BLaER1 treated with 17β-estradiol and CSF1 and Interleukin-3, amounts not matched to agents 10 nM and 100 nM (cell line): ENCODE measurements around the gene NFKBIE.

Experiments used
- H3K27ac ChIP-seq, 11 experiments: shearing (Covaris generic); formaldehyde crosslinking; 2 replicates each; pipeline ENCODE4 v1.8.1; 2022
- H3K27me3 ChIP-seq, 11 experiments: shearing (Covaris generic); formaldehyde crosslinking; 2 replicates each; pipeline ENCODE4 v1.8.1; 2022
- H3K36me3 ChIP-seq, 11 experiments: shearing (Covaris generic); formaldehyde crosslinking; 2 replicates each; pipeline ENCODE4 v1.8.1; 2022
- H3K4me1 ChIP-seq, 10 experiments: shearing (Covaris generic); formaldehyde crosslinking; 2 replicates each; pipeline ENCODE4 v1.8.1; 2022
- H3K4me2 ChIP-seq, 11 experiments: shearing (Covaris generic); formaldehyde crosslinking; 2 replicates each; pipeline ENCODE4 v1.8.1; 2022
- H3K4me3 ChIP-seq, 10 experiments: shearing (Covaris generic); formaldehyde crosslinking; 2 replicates each; pipeline ENCODE4 v1.8.1; 2022
- H3K9ac ChIP-seq, 11 experiments: shearing (Covaris generic); formaldehyde crosslinking; 2 replicates each; pipeline ENCODE4 v1.8.1; 2022
- H3K9me3 ChIP-seq, 11 experiments: shearing (Covaris generic); formaldehyde crosslinking; replicated peaks in 1 of 11; 2 replicates each; pipeline ENCODE4 v1.8.1; 2022
- H4K20me1 ChIP-seq, 11 experiments: shearing (Covaris generic); formaldehyde crosslinking; 2 replicates each; pipeline ENCODE4 v1.8.1; 2022
- Cebpa-rat ChIP-seq, 11 experiments: shearing (Covaris generic); IDR thresholded peaks; 2 replicates each; pipeline ENCODE4 v1.8.1; 2022

NFKBIE gene

DNA sequence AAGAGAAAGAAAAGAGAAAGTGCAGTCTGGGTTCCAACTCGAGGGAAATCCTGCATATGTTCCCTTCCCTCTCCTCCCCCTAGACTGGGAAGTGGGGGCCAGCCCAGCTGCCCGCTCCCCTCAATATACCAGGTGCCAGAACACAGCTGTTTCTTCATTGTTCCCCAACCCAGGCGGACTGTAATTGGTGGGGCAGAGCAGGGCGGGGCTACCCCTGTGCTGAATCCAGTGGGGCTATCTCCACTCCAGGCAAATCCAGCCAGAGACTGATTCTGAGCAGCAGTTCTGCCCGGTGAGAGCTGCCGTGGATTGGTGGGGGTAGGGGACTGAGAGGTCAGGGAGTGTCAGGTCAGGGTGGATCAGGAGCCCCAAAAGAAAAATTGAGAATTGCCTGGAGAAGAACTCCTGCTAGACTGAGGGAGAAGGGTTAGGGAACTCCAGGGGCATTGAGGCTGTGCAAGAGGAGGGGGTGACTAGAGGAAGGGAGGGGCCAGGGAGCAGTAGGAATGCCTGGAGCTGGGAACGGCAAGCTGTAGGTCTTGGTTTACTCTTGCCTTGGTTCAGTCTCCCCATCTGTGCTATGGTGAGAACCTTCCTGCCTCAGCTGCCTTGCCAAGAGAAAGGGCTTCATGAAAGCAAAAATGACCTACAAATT is 48.5 kb downstream of the NFKBIE start, which contains the start of gene MYMX:
Gene MYMX (plus strand): TSS at position 250 of the 655 bp plus-strand sequence. CDS start 546 bp downstream, outside the sequence.
- no peak for TF ChIP-seq Cebpa-rat (IDR thresholded peaks at IDR 0.05)
- Histone ChIP-seq H3K36me3 (no peaks in the 10 kb centered on the region), H3K4me1 (peaks cover 38 to 61% (median 47%) of the 10 kb centered on the region in 10 experiments), H4K20me1 (no peaks in the 10 kb centered on the region; a peak in 1 of 22 replicates), H3K9me3 (no peaks in the 10 kb centered on the region), H3K27ac (no peak within 1 kb of the TSS), H3K9ac (peak within 1 kb of the TSS in 1 of 11 experiments; percentile 1; a peak in 1 of 22 replicates), H3K4me2 (peak within 1 kb of the TSS; percentile 44 to 97 (median 55); a peak in 21 of 22 replicates), H3K4me3 (no peak within 1 kb of the TSS), H3K27me3 (no peaks in the 10 kb centered on the region)

DNA sequence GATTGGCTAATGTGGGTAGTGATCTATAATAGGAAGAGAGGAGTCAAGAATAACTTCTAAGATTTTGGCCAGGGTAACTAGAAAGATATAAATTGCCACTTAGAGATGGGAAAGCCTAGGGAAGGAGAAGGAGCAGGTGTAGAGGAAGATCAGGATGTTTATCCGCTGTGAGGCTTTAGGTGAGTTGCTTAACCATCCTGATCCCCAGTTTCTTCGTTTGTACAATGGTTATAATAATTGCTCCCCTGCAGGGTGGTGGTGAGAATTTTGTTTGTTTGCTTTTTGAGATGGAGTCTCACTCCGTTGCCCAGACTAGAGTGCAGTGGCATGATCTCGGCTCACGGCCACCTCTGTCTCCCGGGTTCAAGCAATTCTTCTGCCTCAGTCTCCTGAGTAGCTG is 51.0 kb downstream of the NFKBIE start:
- Histone ChIP-seq H3K4me3 (no peak overlapping the region), H3K27me3 (no peaks in the 10 kb centered on the region), H4K20me1 (no peaks in the 10 kb centered on the region), H3K36me3 (no peaks in the 10 kb centered on the region), H3K9ac (no peak overlapping the region), H3K9me3 (no peaks in the 10 kb centered on the region), H3K27ac (no peak overlapping the region), H3K4me2 (no peak overlapping the region), H3K4me1 (peaks cover 26 to 50% (median 32%) of the 10 kb centered on the region in 10 experiments)
- TF ChIP-seq Cebpa-rat (IDR thresholded peaks at IDR 0.05), result no peak

DNA sequence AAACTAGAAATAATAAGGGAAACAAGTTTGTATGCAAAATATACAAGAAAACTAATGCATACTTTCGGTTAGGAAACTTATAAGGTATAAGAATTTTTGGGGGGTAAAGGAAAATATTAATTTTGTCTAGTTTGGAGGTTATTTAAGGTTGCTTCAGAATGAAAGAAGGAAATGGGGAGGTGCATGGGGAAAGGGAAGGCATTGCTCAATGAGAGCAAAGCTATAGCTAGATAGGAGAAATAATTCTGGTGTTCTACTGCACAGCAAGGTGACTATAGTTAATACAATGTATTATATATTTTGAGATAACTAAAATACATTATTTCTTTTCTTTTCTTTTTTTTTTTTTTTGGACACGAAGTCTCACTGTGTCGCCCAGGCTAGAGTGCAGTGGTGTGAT is 54.1 kb downstream of the NFKBIE start:
- Histone ChIP-seq H3K9ac (no peak overlapping the region), H4K20me1 (no peaks in the 10 kb centered on the region), H3K4me3 (no peak overlapping the region), H3K27me3 (no peaks in the 10 kb centered on the region), H3K27ac (no peak overlapping the region), H3K36me3 (no peaks in the 10 kb centered on the region), H3K4me1 (peaks cover 0 to 20% (median 4%) of the 10 kb centered on the region in 10 experiments; a peak in 13 of 20 replicates), H3K9me3 (no peaks in the 10 kb centered on the region), H3K4me2 (peak overlapping the region in 3 of 11 experiments; percentile 5 to 40 (median 25); a peak in 3 of 22 replicates)
- no peak for TF ChIP-seq Cebpa-rat (IDR thresholded peaks at IDR 0.05)
